ENCODE measurements around the gene PRDM16. TPM values are rescaled to one million over a fixed set of nuclear protein-coding genes. Genes with fewer than 3 reads are reported as not detected.

PRDM16 gene
- total RNA-seq, 1 donor from 2014 or later: 0.79 TPM

- H3K27me3 ChIP-seq (ENCODE audit: control insufficient read depth, insufficient read depth, low read length): no peaks in the 10 kb centered on the region
- no peaks in the 10 kb centered on the region for H3K36me3 ChIP-seq (ENCODE audit: control insufficient read depth, insufficient read depth, low read length)
- FAIRE-seq (no peak), DNase-seq (ENCODE audit: low read depth) (no peak)
- H3K4me3 ChIP-seq (ENCODE audit: low read depth, low read length): no peak overlapping the region
- TF ChIP-seq CTCF (IDR thresholded peaks at IDR 0.05; ENCODE audit: insufficient read depth, low read length, severe bottlenecking): no peak
Observed at GRCh38 chr1:3101124-3101939, 32.3 kb downstream of the PRDM16 start.

GRCh38 chr1:3102641-3103040 lies 33.6 kb downstream of the PRDM16 start:
- FAIRE-seq: no peak
- Histone ChIP-seq H3K4me3 (ENCODE audit: low read depth, low read length) (no peak overlapping the region), H3K36me3 (ENCODE audit: control insufficient read depth, insufficient read depth, low read length) (no peaks in the 10 kb centered on the region), H3K27me3 (ENCODE audit: control insufficient read depth, insufficient read depth, low read length) (no peaks in the 10 kb centered on the region)
- no peak for TF ChIP-seq CTCF (IDR thresholded peaks at IDR 0.05; ENCODE audit: insufficient read depth, low read length, severe bottlenecking)
- DNase-seq (ENCODE audit: low read depth): no peak

- Histone ChIP-seq H3K36me3 (ENCODE audit: control insufficient read depth, insufficient read depth, low read length) (no peaks in the 10 kb centered on the region), H3K4me3 (ENCODE audit: low read depth, low read length) (no peak overlapping the region), H3K27me3 (ENCODE audit: control insufficient read depth, insufficient read depth, low read length) (no peaks in the 10 kb centered on the region)
- FAIRE-seq (no peak), DNase-seq (ENCODE audit: low read depth) (no peak)
- TF ChIP-seq CTCF (IDR thresholded peaks at IDR 0.05; ENCODE audit: insufficient read depth, low read length, severe bottlenecking): no peak
Observed at GRCh38 chr1:3103967-3104677, 35.1 kb downstream of the PRDM16 start.

GRCh38 chr1:3105167-3105863 lies 36.3 kb downstream of the PRDM16 start:
- H3K36me3 ChIP-seq (ENCODE audit: control insufficient read depth, insufficient read depth, low read length): no peaks in the 10 kb centered on the region
- H3K4me3 ChIP-seq (ENCODE audit: low read depth, low read length): no peak overlapping the region
- DNase-seq (ENCODE audit: low read depth): no peak
- FAIRE-seq: no peak
- H3K27me3 ChIP-seq (ENCODE audit: control insufficient read depth, insufficient read depth, low read length): no peaks in the 10 kb centered on the region
- no peak for TF ChIP-seq CTCF (IDR thresholded peaks at IDR 0.05; ENCODE audit: insufficient read depth, low read length, severe bottlenecking)

- Histone ChIP-seq H3K4me3 (ENCODE audit: low read depth, low read length) (no peak overlapping the region), H3K36me3 (ENCODE audit: control insufficient read depth, insufficient read depth, low read length) (no peaks in the 10 kb centered on the region), H3K27me3 (ENCODE audit: control insufficient read depth, insufficient read depth, low read length) (no peaks in the 10 kb centered on the region)
- TF ChIP-seq CTCF (IDR thresholded peaks at IDR 0.05; ENCODE audit: insufficient read depth, low read length, severe bottlenecking): no peak
- no peak for DNase-seq (ENCODE audit: low read depth)
- FAIRE-seq: no peak
Observed at GRCh38 chr1:3106216-3106615, 37.2 kb downstream of the PRDM16 start.

Measured in bronchial epithelial cell (primary cell).